SIG-M5 treated with dmso at 0.1 percent for 504 hours (cell line): ENCODE data around the gene CXorf51A.
"Not testable (repeated sequence)": the region's sequence is repeated elsewhere in the genome, so short reads cannot be mapped to it uniquely, and the experiment has no call there.

Experiments used
- DNase-seq: peaks from one replicate; lab custom pipeline; 2025; ENCODE audit not compliant: unreplicated experiment; lab: John Stamatoyannopoulos, UW

Gene CXorf51A

DNA sequence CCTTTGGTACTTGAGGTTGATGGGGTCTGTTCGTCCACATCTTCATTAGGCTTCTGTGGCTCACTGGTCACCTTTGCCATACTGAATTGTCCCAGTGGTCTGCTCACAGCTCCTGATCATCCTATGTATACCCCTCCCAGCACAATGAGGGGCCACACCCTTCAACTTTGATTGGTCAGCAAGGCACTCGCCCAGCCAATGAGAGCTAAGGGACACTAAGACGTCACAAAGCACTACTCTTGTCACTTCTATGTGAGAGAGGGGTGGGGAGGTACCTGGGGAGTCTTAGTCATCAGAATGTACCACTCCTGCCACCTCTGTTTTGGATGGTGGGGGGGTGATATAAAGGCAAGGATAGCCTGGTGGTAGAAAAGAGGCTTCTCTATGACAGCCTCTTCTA is at the start of gene CXorf51A:
TSS of gene CXorf51A (minus strand) at position 101 of the 400 bp plus-strand sequence. CDS start at position 80, 21 bp downstream.
- not testable (repeated sequence) for DNase-seq

DNA sequence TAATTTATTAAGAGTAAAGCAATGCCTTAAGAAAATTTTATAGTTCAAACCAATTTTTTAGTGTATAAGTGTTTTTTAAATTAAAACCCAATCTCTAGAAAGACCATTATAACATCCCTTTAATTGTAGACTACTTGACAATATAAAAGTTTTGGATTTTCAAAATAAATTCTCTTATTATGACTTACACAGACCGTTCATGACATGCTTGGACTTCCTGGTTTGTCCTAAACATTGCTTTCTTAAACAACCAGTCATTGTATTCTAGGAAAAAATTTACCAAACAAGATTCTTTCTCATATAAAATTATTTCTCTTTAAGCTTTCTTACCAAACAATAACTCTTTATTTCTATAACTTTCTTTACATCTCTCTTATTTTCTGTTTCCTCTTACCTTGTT is 49.0 kb upstream of the CXorf51A start:
- no peak for DNase-seq

DNA sequence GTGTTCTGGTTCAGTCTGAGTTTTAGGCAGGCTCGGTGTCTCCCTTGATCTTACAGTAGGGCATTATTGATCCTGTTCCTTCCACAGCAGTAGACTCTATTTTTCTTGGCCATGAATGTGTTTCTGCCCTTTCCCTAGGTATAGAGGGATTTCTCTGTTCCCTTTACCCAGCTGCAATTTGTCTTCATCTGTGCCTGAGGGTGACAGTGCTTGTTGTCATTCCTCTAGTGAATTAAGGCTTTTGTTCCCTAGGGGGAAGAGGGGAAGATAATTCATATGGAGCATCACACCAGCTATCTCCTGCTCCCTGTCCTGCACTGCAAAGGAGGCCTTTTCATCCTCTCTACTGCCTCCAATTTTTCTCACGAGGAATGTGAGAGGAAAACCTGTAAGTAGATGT is 39.7 kb upstream of the CXorf51A start:
- no peak for DNase-seq

DNA sequence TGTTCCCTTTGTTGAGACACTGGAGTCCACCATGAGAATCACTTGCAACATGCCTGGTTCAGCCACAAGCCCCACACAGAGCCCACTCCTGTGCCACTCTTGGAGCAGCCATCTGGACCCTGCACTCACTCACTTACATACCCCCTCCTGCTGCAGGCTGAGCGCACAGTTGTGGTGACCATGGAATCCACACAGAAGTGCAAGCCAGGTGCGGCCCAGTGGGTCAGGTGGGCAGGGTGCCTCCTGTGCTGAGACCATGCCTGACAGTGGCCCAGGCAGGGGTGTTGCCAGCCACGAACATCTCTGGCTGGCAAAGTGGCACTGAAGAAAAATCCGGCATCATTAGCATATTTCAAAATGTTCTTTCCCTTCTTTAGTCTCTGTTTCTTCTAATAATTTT is 17.4 kb upstream of the CXorf51A start:
- no peak for DNase-seq

DNA sequence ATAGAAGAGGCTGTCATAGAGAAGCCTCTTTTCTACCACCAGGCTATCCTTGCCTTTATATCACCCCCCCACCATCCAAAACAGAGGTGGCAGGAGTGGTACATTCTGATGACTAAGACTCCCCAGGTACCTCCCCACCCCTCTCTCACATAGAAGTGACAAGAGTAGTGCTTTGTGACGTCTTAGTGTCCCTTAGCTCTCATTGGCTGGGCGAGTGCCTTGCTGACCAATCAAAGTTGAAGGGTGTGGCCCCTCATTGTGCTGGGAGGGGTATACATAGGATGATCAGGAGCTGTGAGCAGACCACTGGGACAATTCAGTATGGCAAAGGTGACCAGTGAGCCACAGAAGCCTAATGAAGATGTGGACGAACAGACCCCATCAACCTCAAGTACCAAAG is 5.1 kb downstream of the CXorf51A start, which contains the start of gene CXorf51B:
TSS of gene CXorf51B (plus strand) at position 301 of the 400 bp plus-strand sequence. CDS start at position 322, 21 bp downstream.
- DNase-seq: not testable (repeated sequence)
